GM08714 (cell line): Measurements from ENCODE around the gene LRRK1.

Experiments used
- H3K4me3 ChIP-seq: fragments of 200-500 bp; sonication (Bioruptor generic); 2 replicates; pipeline ENCODE4 v1.5.1; 2014; ENCODE audit warnings: mild to moderate bottlenecking, low read length, inconsistent platforms
- ZNF274 ChIP-seq: IDR thresholded peaks from 2 replicates; pipeline ENCODE4 v1.6.1; 2012; ENCODE audit warnings: mild to moderate bottlenecking, low read depth, low read length

Gene LRRK1

DNA sequence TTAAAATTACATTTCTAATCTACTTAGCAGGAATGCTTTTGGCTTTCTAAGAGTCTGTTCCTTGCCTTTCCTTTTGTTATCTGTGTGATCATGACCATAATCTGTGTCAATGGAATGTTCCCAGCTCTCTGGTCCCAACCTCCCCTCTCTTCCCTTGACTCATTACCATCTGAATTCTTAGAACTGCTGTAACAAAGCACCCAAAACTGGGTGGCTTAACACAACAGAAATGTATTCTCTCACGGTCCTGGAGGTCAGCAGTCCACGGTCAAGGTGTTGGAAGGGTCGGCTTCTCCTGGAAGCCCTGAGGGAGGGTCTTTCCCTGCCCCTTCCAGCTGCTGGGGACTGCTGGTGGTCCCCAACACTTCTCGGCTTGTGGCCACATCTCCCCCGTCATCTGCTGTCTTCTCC is 81.1 kb downstream of the LRRK1 start:
- TF ChIP-seq ZNF274: no peak
- no peak overlapping the region for H3K4me3 ChIP-seq

DNA sequence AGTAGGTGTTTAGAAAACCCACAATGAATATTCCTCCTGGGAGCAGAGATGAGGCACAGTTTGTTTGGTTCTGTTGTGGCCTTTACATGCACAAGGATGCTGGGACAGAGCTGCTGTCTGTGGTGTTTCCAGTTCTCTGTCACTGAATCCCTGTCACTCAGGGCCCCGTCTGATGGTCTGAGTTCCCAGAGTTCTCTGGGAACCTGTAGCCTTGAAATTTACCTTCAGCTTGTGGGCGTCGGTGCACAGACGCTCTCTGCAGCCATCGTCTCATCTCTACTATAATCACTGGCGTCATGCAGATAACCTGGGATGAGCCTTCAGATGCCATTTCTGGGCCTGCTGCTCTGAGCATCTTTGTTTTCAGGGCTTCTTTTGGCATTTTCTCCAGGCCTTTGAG is 81.9 kb downstream of the LRRK1 start:
- no peak for TF ChIP-seq ZNF274
- H3K4me3 ChIP-seq: no peak overlapping the region

DNA sequence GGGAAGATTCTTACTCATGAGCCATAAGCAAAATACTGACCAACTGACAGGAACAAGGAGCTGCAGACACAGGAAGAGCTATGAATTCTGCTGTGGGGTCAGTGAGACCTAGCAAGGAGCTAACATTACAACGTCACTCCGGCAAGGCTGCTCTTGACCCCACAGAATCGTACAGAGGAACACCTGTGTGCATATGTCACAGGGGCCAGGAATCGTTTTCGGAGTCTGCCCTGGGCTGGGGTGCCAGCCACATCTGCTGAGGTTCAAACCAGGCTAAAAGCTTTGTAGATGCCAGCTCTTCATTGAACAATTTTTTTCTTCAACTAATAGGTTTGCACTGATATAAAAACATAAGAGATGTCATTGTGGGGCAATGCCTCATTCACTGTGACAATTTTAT is 82.6 kb downstream of the LRRK1 start:
- no peak overlapping the region for H3K4me3 ChIP-seq
- no peak for TF ChIP-seq ZNF274

DNA sequence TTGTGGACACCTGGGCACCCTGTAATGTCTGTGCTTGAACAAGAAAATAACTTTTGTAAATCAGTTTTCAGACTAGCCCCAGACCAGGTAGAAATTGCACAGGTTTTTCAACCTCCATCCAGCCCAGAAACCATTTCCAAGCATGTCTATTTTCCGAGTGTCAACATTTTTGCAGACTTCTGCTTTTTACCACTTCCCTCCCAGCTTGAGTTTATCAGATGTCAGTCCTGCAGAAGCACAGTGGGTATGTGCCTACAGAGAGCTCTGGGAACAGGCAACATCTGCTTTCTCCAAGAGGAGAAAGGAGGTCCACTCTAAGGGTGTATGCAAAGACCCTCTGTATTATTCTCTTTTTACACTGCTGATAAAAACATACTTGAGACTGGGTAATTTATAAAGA is 83.9 kb downstream of the LRRK1 start:
- TF ChIP-seq ZNF274: no peak
- H3K4me3 ChIP-seq: no peak overlapping the region

DNA sequence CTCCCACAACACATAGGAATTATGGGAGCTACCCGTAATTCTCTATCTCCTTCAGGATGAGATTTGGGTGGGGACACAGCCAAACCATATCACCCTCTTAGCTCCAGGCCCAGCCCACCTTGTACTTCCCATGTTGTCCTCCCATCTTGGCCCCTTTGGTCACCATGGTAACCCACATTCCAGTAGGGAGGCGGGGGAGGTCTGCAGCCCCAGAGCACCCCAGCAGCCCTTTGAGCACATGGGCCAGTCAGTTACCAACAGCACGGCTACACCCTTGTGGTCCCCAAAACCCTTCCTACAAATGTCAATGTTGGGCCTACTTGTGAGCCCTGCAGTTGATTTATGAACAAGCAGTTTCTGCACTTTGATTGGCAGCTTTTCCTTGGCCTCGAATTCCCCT is 84.5 kb downstream of the LRRK1 start:
- no peak for TF ChIP-seq ZNF274
- H3K4me3 ChIP-seq: no peak overlapping the region

GRCh38 chr15:101004500-101004899 is 85.3 kb downstream of the LRRK1 start:
- TF ChIP-seq ZNF274: no peak
- H3K4me3 ChIP-seq: no peak overlapping the region

- no peak for TF ChIP-seq ZNF274
- H3K4me3 ChIP-seq: no peak overlapping the region
Measured at GRCh38 chr15:101004986-101005747, 86.0 kb downstream of the LRRK1 start.

DNA sequence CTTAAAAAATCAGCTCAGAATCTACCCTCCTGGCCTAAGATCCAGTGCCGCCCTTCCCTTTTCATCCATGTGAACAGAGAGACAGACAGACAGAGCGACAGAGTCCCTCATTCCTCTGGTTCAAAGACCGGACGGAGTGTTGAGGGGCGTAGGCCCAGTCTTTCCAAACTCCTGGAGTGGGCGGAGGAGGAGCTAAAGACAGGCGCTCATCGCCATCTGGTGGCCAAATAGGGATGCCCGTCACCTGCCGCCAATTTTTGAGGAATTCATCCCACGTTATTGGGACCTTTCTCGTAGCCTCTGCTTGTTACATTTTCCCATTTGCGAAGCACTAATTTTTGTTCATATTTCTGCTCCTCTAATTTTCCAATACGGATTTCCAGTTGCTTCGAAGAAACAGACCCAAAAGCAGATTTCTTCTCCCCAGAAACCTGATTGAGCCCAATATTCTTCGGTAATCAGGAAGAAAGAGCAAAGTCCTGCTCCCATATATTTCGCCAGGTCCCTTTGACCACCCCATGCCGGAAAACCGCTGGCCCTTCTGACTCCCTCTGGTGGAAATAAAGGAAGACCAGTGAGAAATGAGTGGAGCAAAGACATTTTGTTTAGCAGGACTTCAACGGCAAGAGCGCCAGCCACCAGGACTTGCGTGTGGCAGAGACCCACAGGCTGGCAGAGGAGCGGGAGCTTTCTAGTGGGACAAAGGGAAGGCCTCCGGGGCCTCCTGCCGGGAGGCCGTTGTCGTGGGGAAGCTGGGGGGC is 88.0 kb downstream of the LRRK1 start:
- no peak overlapping the region for H3K4me3 ChIP-seq
- no peak for TF ChIP-seq ZNF274

DNA sequence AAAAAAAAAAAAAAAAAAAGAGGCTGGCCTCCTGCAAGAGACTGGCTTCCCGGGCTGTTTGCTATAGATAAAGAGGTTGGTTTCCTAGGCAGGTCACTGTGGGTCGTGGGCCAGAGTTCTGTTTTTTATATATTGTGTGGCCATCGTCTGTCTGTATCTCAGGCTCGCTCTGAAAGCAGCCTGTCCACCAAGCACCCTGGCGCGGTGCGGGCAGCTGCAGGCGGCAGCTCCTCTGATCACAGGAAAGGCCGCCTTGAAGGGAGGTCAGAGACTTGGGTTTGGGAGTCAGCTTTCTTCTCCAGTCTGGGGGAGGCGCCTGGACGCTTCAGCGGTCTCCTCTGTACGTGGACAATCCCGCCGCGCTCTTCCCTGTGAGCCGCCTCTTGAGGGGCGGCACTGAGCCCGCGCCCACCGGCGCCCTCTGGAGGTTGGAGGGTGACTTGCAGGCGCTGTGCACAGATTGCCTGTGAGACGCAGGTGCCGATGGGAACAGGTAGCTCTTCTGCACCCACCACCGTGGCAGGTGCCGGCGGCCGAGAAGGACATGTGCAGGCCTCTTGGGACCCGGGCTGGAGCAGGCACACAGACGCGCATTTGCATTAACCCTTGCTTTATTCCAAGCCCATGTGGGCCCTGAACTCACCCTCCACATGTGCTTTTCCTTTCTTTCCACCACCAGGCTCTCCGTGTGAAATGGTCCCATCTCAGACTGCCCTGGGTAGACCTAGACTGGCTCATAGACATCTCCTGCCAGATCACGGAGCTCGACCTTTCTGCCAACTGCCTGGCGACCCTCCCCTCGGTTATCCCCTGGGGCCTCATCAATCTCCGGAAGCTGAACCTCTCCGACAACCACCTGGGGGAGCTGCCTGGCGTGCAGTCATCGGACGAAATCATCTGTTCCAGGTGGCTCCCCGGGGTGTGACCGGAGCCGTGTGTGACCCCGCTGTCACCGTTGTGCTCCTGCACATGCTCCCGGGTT is 89.3 kb downstream of the LRRK1 start:
- no peak for TF ChIP-seq ZNF274
- H3K4me3 ChIP-seq: peak overlapping the region; percentile 64; the same call in 1 of the 2 replicates

GRCh38 chr15:101009176-101009575 is 90.0 kb downstream of the LRRK1 start:
- no peak overlapping the region for H3K4me3 ChIP-seq
- no peak for TF ChIP-seq ZNF274

DNA sequence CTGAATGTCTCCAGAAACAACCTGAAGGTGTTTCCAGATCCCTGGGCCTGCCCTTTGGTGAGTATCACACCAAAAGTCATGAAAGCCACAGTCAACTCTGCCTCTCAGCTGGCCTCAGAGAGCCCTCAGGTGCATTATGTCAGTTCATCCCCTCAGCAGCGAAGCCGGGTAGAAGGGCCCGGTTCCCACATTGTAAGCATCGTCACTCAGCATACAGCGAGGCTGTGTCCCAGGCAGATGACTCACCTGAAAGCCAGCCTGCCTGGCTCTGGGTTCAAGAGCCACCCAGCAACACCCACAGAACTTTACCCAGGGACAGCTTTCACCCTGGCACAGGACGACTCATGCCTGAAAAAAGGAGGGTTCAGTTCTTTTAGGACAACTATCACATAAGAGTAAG is 91.6 kb downstream of the LRRK1 start:
- TF ChIP-seq ZNF274: no peak
- H3K4me3 ChIP-seq: no peak overlapping the region

DNA sequence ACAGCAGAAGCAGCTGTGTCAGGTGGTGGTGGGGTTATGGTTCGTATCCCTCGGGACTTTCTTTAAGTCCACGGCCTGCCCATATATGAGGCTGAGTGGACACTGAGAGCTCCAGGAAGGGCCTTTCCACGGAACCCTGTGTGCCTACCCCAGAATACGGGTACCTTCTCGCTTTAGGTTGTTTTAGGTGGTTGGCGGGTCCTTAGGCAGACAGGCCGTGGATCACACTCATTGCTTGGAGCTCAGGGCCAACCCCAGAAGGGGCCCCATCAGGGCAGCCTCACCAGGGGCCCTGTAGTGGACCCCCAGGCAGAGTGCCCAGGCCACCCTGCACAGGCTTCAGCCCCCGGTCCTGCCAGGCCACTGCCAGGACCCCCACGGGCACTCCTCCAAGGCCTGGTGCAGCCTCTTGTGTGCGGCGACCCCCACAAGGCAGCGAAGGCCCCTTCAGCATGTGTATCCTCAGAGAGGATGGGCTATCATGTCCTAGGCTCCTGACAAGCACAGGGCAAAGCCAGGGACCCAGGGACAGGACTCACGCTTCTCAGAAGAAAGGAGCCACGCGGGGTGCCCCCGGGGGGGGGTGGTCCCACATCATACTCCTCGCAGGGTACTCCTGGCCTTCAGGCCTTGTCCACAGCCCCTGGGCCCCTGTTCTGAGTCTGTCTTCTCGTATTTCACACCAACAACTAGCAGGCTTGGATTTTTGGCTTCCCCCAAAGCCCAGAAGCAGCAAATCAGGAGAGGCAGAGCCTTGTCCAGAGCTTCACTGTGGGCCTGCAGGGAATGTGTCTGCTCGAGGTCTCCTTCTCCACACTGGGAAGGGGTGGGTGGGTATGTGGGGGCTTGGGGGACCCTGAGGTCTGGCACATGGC is 93.4 kb downstream of the LRRK1 start:
- no peak overlapping the region for H3K4me3 ChIP-seq
- no peak for TF ChIP-seq ZNF274

- no peak overlapping the region for H3K4me3 ChIP-seq
- no peak for TF ChIP-seq ZNF274
Measured at GRCh38 chr15:101013201-101013550, 94.0 kb downstream of the LRRK1 start.
